ENCODE measurements around the gene ARPC2. TPM values are rescaled to one million over a fixed set of nuclear protein-coding genes. Genes with fewer than 3 reads are reported as not detected.
"Not testable (repeated sequence)": the region's sequence is repeated elsewhere in the genome, so short reads cannot be mapped to it uniquely, and the experiment has no call there.

The ARPC2 gene
- total RNA-seq, 3 donors from 2014 or later (not counting 1 experiment from before 2014, with no cell fraction given) = 824 to 880 (median 830) TPM

- DNase-seq (no peak), ATAC-seq (no peak)
- H3K9me3 Mint-ChIP-seq = no peaks in the 10 kb centered on the region
- Histone ChIP-seq H3K27me3 (ENCODE audit: control insufficient read depth, insufficient read depth, low read length) (no peaks in the 10 kb centered on the region), H3K36me3 (ENCODE audit: control insufficient read depth, insufficient read depth, low read length) (peaks cover 43% of the 10 kb centered on the region), H3K4me3 (ENCODE audit: low read length) (no peak overlapping the region), H3K9me3 (ENCODE audit: control insufficient read depth, insufficient read depth, low read length) (no peaks in the 10 kb centered on the region), H3K27ac (ENCODE audit: low read length) (no peak overlapping the region), H3K4me1 (ENCODE audit: control insufficient read depth, insufficient read depth, low read length) (peaks cover 34% of the 10 kb centered on the region)
- WGBS (ENCODE audit: insufficient coverage) = 80% methylated on average over 4 of the region's 4 CpGs
- peak overlapping the region; percentile 96 for H3K4me3 Mint-ChIP-seq
- H3K4me1 Mint-ChIP-seq = peaks cover 31 to 56% of the 10 kb centered on the region in 2 donors
- intact Hi-C loops (cut with micrococcal nuclease) = loop anchor here (10.0 kb wide), 1 partner anchor 583 kb away; the partner anchor contains the start of gene WNT6
- no peaks in the 10 kb centered on the region for H3K27me3 Mint-ChIP-seq (ENCODE audit: low read depth in 2 of 2)
- H3K27ac Mint-ChIP-seq = peak overlapping the region; percentile 84 to 88
- TF ChIP-seq CTCF (IDR thresholded peaks at IDR 0.05) = no peak
- H3K36me3 Mint-ChIP-seq = no peaks in the 10 kb centered on the region
These were observed 54.5 kb downstream of the ARPC2 start for GRCh38 chr2:218271487-218271797.

GRCh38 chr2:218271865-218272530 is 55.0 kb downstream of the ARPC2 start:
- Histone ChIP-seq H3K4me1 (ENCODE audit: control insufficient read depth, insufficient read depth, low read length) (peaks cover 34% of the 10 kb centered on the region), H3K27ac (ENCODE audit: low read length) (no peak overlapping the region), H3K9me3 (ENCODE audit: control insufficient read depth, insufficient read depth, low read length) (no peaks in the 10 kb centered on the region), H3K27me3 (ENCODE audit: control insufficient read depth, insufficient read depth, low read length) (no peaks in the 10 kb centered on the region), H3K36me3 (ENCODE audit: control insufficient read depth, insufficient read depth, low read length) (peaks cover 43% of the 10 kb centered on the region), H3K4me3 (ENCODE audit: low read length) (no peak overlapping the region)
- H3K9me3 Mint-ChIP-seq = no peaks in the 10 kb centered on the region
- intact Hi-C loops (cut with micrococcal nuclease) = loop anchor here (1.0 to 10.0 kb wide), 4 partner anchors 84 to 583 kb away; partner anchors contain the start of genes CATIP and WNT6
- WGBS (ENCODE audit: insufficient coverage) = 73% methylated on average over 4 of the region's 5 CpGs
- peak overlapping the region; percentile 84 to 88 for H3K27ac Mint-ChIP-seq
- H3K4me1 Mint-ChIP-seq = peaks cover 34 to 54% of the 10 kb centered on the region in 2 donors
- peak in 1 of 2 donors; percentile 23 for DNase-seq
- H3K4me3 Mint-ChIP-seq = peak overlapping the region; percentile 96
- no peak for ATAC-seq
- no peak for TF ChIP-seq CTCF (IDR thresholded peaks at IDR 0.05)
- peaks cover 4% of the 10 kb centered on the region for H3K36me3 Mint-ChIP-seq
- no peaks in the 10 kb centered on the region for H3K27me3 Mint-ChIP-seq (ENCODE audit: low read depth in 2 of 2)

GRCh38 chr2:218272531-218273212 is 55.7 kb downstream of the ARPC2 start:
- Histone ChIP-seq H3K4me3 (ENCODE audit: low read length) (no peak overlapping the region), H3K36me3 (ENCODE audit: control insufficient read depth, insufficient read depth, low read length) (peaks cover 43% of the 10 kb centered on the region), H3K27ac (ENCODE audit: low read length) (peak overlapping the region; percentile 24), H3K9me3 (ENCODE audit: control insufficient read depth, insufficient read depth, low read length) (no peaks in the 10 kb centered on the region), H3K4me1 (ENCODE audit: control insufficient read depth, insufficient read depth, low read length) (peaks cover 34% of the 10 kb centered on the region), H3K27me3 (ENCODE audit: control insufficient read depth, insufficient read depth, low read length) (no peaks in the 10 kb centered on the region)
- peak; percentile 87 for TF ChIP-seq CTCF (IDR thresholded peaks at IDR 0.05)
- 36% methylated on average over 16 of the region's 18 CpGs for WGBS (ENCODE audit: insufficient coverage)
- peak in 2 of 3 donors; percentile 9 to 17 for ATAC-seq
- H3K27me3 Mint-ChIP-seq (ENCODE audit: low read depth in 2 of 2) = no peaks in the 10 kb centered on the region
- peak overlapping the region; percentile 6 for H3K4me3 Mint-ChIP-seq
- peaks cover 40 to 54% of the 10 kb centered on the region in 2 donors for H3K4me1 Mint-ChIP-seq
- peaks cover 9% of the 10 kb centered on the region for H3K36me3 Mint-ChIP-seq
- intact Hi-C loops (cut with micrococcal nuclease) = loop anchor here (1.0 to 10.0 kb wide), 4 partner anchors 84 to 582 kb away; partner anchors contain the start of genes CATIP and WNT6
- H3K9me3 Mint-ChIP-seq = no peaks in the 10 kb centered on the region
- H3K27ac Mint-ChIP-seq = peak overlapping the region; percentile 84 to 88
- peak; percentile 70 to 91 for DNase-seq

- not testable (repeated sequence) for H3K9me3 ChIP-seq (ENCODE audit: control insufficient read depth, insufficient read depth, low read length); H3K4me3 ChIP-seq (ENCODE audit: low read length); ATAC-seq; H3K36me3 Mint-ChIP-seq; H3K9me3 Mint-ChIP-seq; H3K4me3 Mint-ChIP-seq; DNase-seq; H3K27me3 ChIP-seq (ENCODE audit: control insufficient read depth, insufficient read depth, low read length); H3K27me3 Mint-ChIP-seq (ENCODE audit: low read depth in 2 of 2)
- Mint-ChIP-seq H3K4me1 (peaks cover 40 to 54% of the 10 kb centered on the region in 2 donors), H3K27ac (peak overlapping the region; percentile 43 to 58)
- Histone ChIP-seq H3K27ac (ENCODE audit: low read length) (peak overlapping the region; percentile 24), H3K4me1 (ENCODE audit: control insufficient read depth, insufficient read depth, low read length) (peaks cover 34% of the 10 kb centered on the region), H3K36me3 (ENCODE audit: control insufficient read depth, insufficient read depth, low read length) (peaks cover 49% of the 10 kb centered on the region)
- intact Hi-C loops (cut with micrococcal nuclease) = loop anchor here (10.0 kb wide), 1 partner anchor 581 kb away; the partner anchor contains the start of gene WNT6
- 89% methylated on average over 5 of the region's 8 CpGs for WGBS (ENCODE audit: insufficient coverage)
These were observed 56.4 kb downstream of the ARPC2 start for GRCh38 chr2:218273214-218273907.
